CD4-positive, CD25-positive, alpha-beta regulatory T cell (primary cell): ENCODE measurements around the gene ACSM5. TPM values are rescaled to one million over a fixed set of nuclear protein-coding genes. Genes with fewer than 3 reads are reported as not detected.

Source experiments
- ATAC-seq, 2 donors: fragments of 150-1000 bp; cut with Tn5 transposase; one replicate each; pipeline ENCODE4 v1.10.0; 2021; ENCODE audit warnings: low read depth in 2 of 2, moderate number of reproducible peaks in 2 of 2, moderate library complexity in 1 of 2
- DNase-seq, 3 donors: peaks; one replicate each; pipeline versions ENCODE4 v3.0.0 to v3.0.0-alpha.2; 2012 to 2022; ENCODE audit warnings: mixed read lengths in 1 of 3
- H3K27ac ChIP-seq: one replicate; pipeline ENCODE4 v1.7.0; 2013; ENCODE audit warnings: mild to moderate bottlenecking, low read length; ENCODE audit not compliant: insufficient read depth, poor library complexity, severe bottlenecking
- H3K27me3 ChIP-seq: one replicate; pipeline ENCODE4 v1.7.0; 2013; ENCODE audit warnings: low read length; ENCODE audit not compliant: control insufficient read depth, insufficient read depth
- H3K36me3 ChIP-seq: one replicate; pipeline ENCODE4 v1.7.0; 2013; ENCODE audit warnings: mild to moderate bottlenecking, low read length, moderate library complexity; ENCODE audit not compliant: control insufficient read depth, insufficient read depth
- H3K4me1 ChIP-seq: 2 replicates; pipeline ENCODE4 v1.7.0; 2013; ENCODE audit warnings: mild to moderate bottlenecking, low read length; ENCODE audit not compliant: insufficient read depth, control insufficient read depth, poor library complexity, severe bottlenecking
- H3K4me3 ChIP-seq: one replicate; pipeline ENCODE4 v1.7.0; 2013; ENCODE audit warnings: low read depth, mild to moderate bottlenecking, low read length, moderate library complexity
- H3K9me3 ChIP-seq, 2 experiments: 1 replicate in 1 of 2; 2 replicates in 1 of 2; pipeline ENCODE4 v1.7.0; 2013; ENCODE audit warnings: low read length in 2 of 2, mild to moderate bottlenecking in 1 of 2, moderate library complexity in 1 of 2; ENCODE audit not compliant: control insufficient read depth in 2 of 2
- H3K27ac Mint-ChIP-seq, 3 donors: one replicate each; pipeline ENCODE4 v1.8.0; 2020 to 2022; ENCODE audit warnings: mild to moderate bottlenecking in 3 of 3, mixed read lengths in 3 of 3, moderate library complexity in 2 of 3
- H3K27me3 Mint-ChIP-seq: one replicate; pipeline ENCODE4 v1.8.0; 2022; ENCODE audit warnings: mild to moderate bottlenecking, mixed read lengths
- H3K36me3 Mint-ChIP-seq: one replicate; pipeline ENCODE4 v1.8.0; 2020; ENCODE audit warnings: mixed read lengths
- H3K4me1 Mint-ChIP-seq, 4 donors: one replicate each; pipeline ENCODE4 v1.8.0; 2020 to 2022; ENCODE audit warnings: mixed read lengths in 4 of 4, mild to moderate bottlenecking in 1 of 4
- H3K4me3 Mint-ChIP-seq, 4 donors: one replicate each; pipeline ENCODE4 v1.8.0; 2020 to 2022; ENCODE audit warnings: mild to moderate bottlenecking in 4 of 4, mixed read lengths in 4 of 4, moderate library complexity in 3 of 4
- H3K9me3 Mint-ChIP-seq, 7 donors: one replicate each; pipeline ENCODE4 v1.8.0; 2020 to 2022; ENCODE audit warnings: mixed read lengths in 7 of 7, mild to moderate bottlenecking in 3 of 7, moderate library complexity in 2 of 7
- polyA plus RNA-seq, 4 donors: library from polyadenylated mRNA; unstranded; fragments of 300-500 nt; fragmentation: Illumina TruSeq; gene quantifications; one replicate each; pipeline ENCODE4 v1.2.3, GENCODE V29; 2021
- total RNA-seq: library from RNA; stranded (reverse); gene quantifications from one replicate; pipeline ENCODE4 v1.2.3, GENCODE V29; 2022

ACSM5 gene
- not detected for total RNA-seq
- not detected for polyA plus RNA-seq

DNA sequence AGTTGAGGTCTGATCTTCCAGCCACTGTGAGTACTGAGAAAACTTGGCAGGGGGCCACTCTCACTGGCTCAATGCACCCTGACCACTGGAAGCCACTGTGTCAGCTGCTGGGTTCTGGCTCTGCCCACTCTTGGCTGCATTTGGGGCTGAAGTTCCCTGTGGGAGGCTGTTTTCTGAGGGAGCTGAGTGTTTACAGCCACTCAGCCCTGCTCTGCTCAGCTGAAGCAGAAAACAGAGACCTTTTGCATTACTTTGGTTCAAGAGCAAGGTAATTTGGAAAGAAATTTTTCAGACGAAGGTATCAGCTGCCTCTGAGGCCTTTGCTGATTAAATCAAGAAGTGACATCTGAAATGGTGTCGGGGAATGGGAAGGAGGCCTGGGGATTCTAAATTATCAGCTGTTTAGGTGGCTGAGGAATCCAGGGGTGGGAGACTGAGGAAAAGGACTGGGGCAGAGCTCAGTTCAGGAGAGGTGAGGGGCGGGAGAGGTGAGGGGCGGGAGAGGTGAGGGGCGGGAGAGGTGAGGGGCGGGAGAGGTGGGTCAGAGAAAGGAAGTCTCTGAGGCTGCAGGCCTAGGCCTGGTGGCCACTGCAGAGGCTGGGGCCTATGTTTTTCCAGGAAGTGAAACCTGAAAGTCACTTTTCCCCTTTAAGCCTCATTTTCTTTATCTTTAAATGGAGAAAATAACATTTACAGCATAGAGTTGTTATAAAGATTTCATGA lies at the start of gene ACSM5:
Gene ACSM5, plus strand, starts transcription at position 137 of the 723 bp plus-strand sequence. CDS start 1,951 bp downstream, outside the sequence.
- peaks cover 4% of the 10 kb centered on the region for H3K27me3 Mint-ChIP-seq
- H3K9me3 Mint-ChIP-seq = no peaks in the 10 kb centered on the region
- Histone ChIP-seq H3K27me3 (no peaks in the 10 kb centered on the region), H3K9me3 (no peaks in the 10 kb centered on the region), H3K4me3 (no peak within 1 kb of the TSS), H3K36me3 (no peaks in the 10 kb centered on the region), H3K4me1 (no peaks in the 10 kb centered on the region), H3K27ac (no peak within 1 kb of the TSS)
- no peaks in the 10 kb centered on the region for H3K36me3 Mint-ChIP-seq
- ATAC-seq (no peak), DNase-seq (no peak)
- no peaks in the 10 kb centered on the region for H3K4me1 Mint-ChIP-seq
- no peak within 1 kb of the TSS for H3K4me3 Mint-ChIP-seq
- no peak within 1 kb of the TSS for H3K27ac Mint-ChIP-seq

DNA sequence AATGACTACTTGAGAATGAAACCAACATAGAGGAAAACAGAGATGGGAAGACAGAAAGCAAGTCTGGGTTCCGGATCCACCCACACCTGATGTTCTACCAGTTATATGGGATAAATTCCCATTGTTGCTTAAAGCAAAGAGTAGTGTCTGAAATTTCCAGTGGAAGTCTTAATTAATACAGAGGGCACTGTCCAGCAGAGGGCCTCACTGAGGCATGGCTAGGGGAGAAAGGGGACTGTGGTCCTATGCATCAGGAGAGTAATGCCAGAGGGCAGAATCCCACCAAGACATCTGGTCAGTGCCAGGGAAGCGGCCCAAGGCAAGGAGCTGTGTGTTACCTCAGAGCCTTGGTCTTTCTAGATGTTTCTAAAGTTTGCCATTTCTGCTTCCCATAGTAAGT lies 49.3 kb upstream of the ACSM5 start:
- Histone ChIP-seq H3K9me3 (no peaks in the 10 kb centered on the region), H3K4me1 (no peaks in the 10 kb centered on the region), H3K4me3 (no peak overlapping the region), H3K27ac (no peak overlapping the region), H3K27me3 (no peaks in the 10 kb centered on the region), H3K36me3 (no peaks in the 10 kb centered on the region)
- peaks cover 0 to 9% (median 1%) of the 10 kb centered on the region in 7 donors for H3K9me3 Mint-ChIP-seq
- H3K4me1 Mint-ChIP-seq = no peaks in the 10 kb centered on the region
- no peaks in the 10 kb centered on the region for H3K36me3 Mint-ChIP-seq
- no peak for ATAC-seq
- no peak overlapping the region for H3K4me3 Mint-ChIP-seq
- no peak for DNase-seq
- no peak overlapping the region for H3K27ac Mint-ChIP-seq
- peaks cover 5% of the 10 kb centered on the region for H3K27me3 Mint-ChIP-seq

DNA sequence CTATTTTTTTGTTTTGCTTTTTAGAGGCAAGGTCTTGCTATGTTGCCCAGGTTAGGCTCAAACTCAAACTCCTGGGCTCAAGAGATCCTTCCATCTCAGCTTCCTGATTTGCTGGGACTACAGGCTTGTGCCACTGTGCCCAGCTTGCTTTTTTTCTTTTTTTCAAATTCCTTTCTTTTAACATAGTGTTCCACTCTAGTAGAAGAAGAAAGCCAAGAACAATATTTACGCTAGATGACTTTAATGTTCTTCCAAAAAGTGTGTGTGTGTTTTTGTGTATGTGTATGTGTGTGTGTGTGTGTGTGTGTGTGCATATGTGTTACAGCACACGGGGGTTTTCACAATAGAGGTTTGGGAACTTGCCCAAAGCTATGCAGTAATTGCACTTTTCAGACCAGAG lies 46.1 kb upstream of the ACSM5 start:
- Mint-ChIP-seq H3K27me3 (no peaks in the 10 kb centered on the region), H3K4me1 (no peaks in the 10 kb centered on the region), H3K27ac (no peak overlapping the region), H3K9me3 (peaks cover 0 to 7% (median 0%) of the 10 kb centered on the region in 7 donors), H3K4me3 (no peak overlapping the region), H3K36me3 (no peaks in the 10 kb centered on the region)
- ATAC-seq = no peak
- Histone ChIP-seq H3K4me3 (no peak overlapping the region), H3K4me1 (no peaks in the 10 kb centered on the region), H3K9me3 (no peaks in the 10 kb centered on the region), H3K27me3 (no peaks in the 10 kb centered on the region), H3K27ac (no peak overlapping the region), H3K36me3 (no peaks in the 10 kb centered on the region)
- DNase-seq = no peak

GRCh38 chr16:20364051-20364450 lies 45.3 kb upstream of the ACSM5 start:
- ATAC-seq (no peak), DNase-seq (no peak)
- H3K36me3 ChIP-seq = no peaks in the 10 kb centered on the region
- Mint-ChIP-seq H3K4me3 (no peak overlapping the region), H3K4me1 (no peaks in the 10 kb centered on the region), H3K27ac (no peak overlapping the region), H3K36me3 (no peaks in the 10 kb centered on the region), H3K27me3 (peaks cover 5% of the 10 kb centered on the region), H3K9me3 (peaks cover 0 to 7% (median 0%) of the 10 kb centered on the region in 7 donors)
- no peaks in the 10 kb centered on the region for H3K9me3 ChIP-seq
- no peak overlapping the region for H3K27ac ChIP-seq
- no peaks in the 10 kb centered on the region for H3K27me3 ChIP-seq
- H3K4me3 ChIP-seq = no peak overlapping the region
- no peaks in the 10 kb centered on the region for H3K4me1 ChIP-seq

DNA sequence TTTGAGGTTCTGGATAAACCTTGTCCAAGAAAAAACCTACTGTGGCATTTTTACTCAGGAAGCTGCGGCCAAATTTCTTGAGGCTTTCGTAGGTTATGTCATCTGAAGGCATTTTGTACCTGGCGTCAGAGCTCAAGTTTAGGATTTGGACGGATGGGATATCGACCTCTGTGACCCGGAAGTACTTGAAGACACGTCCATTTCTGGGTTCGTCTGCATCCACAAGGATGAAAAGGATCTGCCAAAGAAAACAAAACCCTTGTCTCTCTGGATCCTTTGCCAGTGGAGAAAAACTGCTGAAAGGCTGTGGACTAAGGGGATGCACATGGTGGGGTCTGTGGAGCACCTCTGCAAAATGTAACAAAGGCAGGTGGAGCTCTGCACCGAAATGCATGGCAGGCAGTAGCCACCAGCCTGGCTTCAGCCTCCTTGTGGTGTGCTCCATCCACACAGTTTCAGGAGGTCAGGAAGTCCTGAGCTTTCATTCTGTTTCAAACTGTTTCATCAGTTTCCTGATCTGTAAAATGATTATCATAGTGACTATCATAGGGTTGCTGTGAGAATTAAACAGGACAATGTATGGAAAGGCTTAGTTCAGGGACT lies 39.8 kb upstream of the ACSM5 start:
- Histone ChIP-seq H3K27ac (no peak overlapping the region), H3K4me3 (no peak overlapping the region), H3K9me3 (no peaks in the 10 kb centered on the region), H3K36me3 (no peaks in the 10 kb centered on the region), H3K27me3 (no peaks in the 10 kb centered on the region), H3K4me1 (no peaks in the 10 kb centered on the region)
- Mint-ChIP-seq H3K4me3 (no peak overlapping the region), H3K27me3 (peaks cover 5% of the 10 kb centered on the region), H3K27ac (no peak overlapping the region), H3K36me3 (no peaks in the 10 kb centered on the region), H3K9me3 (peaks cover 0 to 6% (median 0%) of the 10 kb centered on the region in 7 donors), H3K4me1 (no peaks in the 10 kb centered on the region)
- ATAC-seq = no peak
- DNase-seq = no peak

- no peaks in the 10 kb centered on the region for H3K36me3 Mint-ChIP-seq
- H3K4me3 Mint-ChIP-seq = no peak overlapping the region
- no peak for ATAC-seq
Measured at GRCh38 chr16:20372701-20373100, 36.6 kb upstream of the ACSM5 start.

DNA sequence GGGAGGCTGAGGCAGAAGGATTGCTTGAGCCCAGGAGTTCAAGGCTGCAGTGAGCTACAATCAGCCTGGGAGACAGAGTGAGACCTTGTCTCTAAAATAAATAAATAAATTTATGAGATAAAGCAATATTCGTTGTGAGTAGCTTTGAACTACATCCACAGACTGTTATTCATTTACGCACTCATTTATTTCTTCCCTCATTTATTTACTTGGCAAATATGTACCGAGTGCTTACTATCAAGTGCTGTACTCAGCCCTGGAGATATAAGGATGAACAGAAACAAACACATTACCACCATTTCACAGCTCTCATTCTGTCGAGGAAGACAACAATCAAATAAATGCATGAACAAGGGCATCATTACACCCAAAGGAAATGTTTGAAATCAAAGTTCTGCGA lies 32.2 kb upstream of the ACSM5 start:
- H3K4me3 ChIP-seq = no peak overlapping the region
- H3K4me1 ChIP-seq = no peaks in the 10 kb centered on the region
- Mint-ChIP-seq H3K9me3 (peaks cover 0 to 2% (median 0%) of the 10 kb centered on the region in 7 donors), H3K4me1 (peaks cover 0 to under 1% (median 0%) of the 10 kb centered on the region in 4 donors), H3K36me3 (no peaks in the 10 kb centered on the region), H3K4me3 (no peak overlapping the region), H3K27me3 (no peaks in the 10 kb centered on the region), H3K27ac (no peak overlapping the region)
- ATAC-seq (no peak), DNase-seq (no peak)
- no peaks in the 10 kb centered on the region for H3K9me3 ChIP-seq
- H3K36me3 ChIP-seq = no peaks in the 10 kb centered on the region
- no peak overlapping the region for H3K27ac ChIP-seq
- no peaks in the 10 kb centered on the region for H3K27me3 ChIP-seq

More at GRCh38 chr16:20372701-20373100, 36.6 kb upstream of the ACSM5 start:
- Histone ChIP-seq H3K27ac (no peak overlapping the region), H3K4me3 (no peak overlapping the region), H3K36me3 (no peaks in the 10 kb centered on the region), H3K9me3 (no peaks in the 10 kb centered on the region), H3K27me3 (no peaks in the 10 kb centered on the region), H3K4me1 (no peaks in the 10 kb centered on the region)
- Mint-ChIP-seq H3K9me3 (peaks cover 0 to 2% (median 0%) of the 10 kb centered on the region in 7 donors), H3K27me3 (peaks cover 5% of the 10 kb centered on the region), H3K27ac (no peak overlapping the region), H3K4me1 (no peaks in the 10 kb centered on the region)
- no peak for DNase-seq

- Mint-ChIP-seq H3K4me1 (peaks cover 0 to 6% (median 1%) of the 10 kb centered on the region in 4 donors), H3K4me3 (no peak overlapping the region), H3K27ac (no peak overlapping the region), H3K9me3 (peaks cover 0 to 2% (median 0%) of the 10 kb centered on the region in 7 donors), H3K27me3 (no peaks in the 10 kb centered on the region), H3K36me3 (no peaks in the 10 kb centered on the region)
- Histone ChIP-seq H3K4me1 (no peaks in the 10 kb centered on the region), H3K9me3 (no peaks in the 10 kb centered on the region), H3K4me3 (no peak overlapping the region), H3K27me3 (no peaks in the 10 kb centered on the region), H3K27ac (no peak overlapping the region), H3K36me3 (no peaks in the 10 kb centered on the region)
- DNase-seq (no peak), ATAC-seq (no peak)
Measured at GRCh38 chr16:20380782-20381181, 28.6 kb upstream of the ACSM5 start.
